ENCODE results near the gene ISLR.
"Not testable (repeated sequence)": the region's sequence is repeated elsewhere in the genome, so short reads cannot be mapped to it uniquely, and the experiment has no call there.

ISLR gene

DNA sequence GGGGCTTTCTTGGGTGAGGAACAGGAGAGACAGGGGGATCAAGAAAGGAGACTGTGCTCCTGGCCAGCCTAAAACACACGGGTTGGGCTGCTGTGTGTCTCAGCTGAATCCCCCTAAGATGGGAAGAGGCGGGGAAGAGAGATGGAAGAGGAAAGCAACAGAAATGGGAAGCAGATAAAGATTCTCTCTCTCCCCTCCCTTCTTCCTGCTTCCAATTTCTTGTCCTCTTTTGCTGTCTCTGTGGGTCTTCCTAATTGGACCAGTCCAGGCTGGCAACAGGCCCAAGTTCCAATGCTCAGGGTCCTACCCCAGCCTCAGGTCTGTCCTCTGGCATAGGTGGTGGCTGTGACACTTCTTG, 36.0 kb upstream of the ISLR start:
- DNase-seq (ENCODE audit: low read depth) = no peak

- DNase-seq (ENCODE audit: low read depth) = no peak
These were observed 34.9 kb upstream of the ISLR start for GRCh38 chr15:74138642-74139041.

DNA sequence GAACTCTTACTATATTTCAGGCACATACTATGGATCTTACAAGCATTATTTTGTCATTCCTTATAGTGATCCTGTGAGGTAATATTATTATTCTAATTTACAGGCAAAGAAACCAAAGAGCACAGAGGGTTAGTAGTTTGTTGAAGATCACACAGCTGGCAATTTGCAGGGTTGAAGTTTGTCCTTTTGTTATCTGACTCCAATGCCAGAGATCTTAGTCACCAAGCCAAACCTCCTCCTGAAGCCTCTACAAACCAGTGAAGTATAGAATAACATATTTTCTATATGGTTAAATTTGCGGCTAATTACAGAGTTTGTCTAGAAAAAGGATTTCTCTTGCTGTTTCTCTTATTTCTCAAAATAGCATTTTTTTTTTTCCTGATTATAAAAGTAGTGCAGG, 31.9 kb upstream of the ISLR start:
- DNase-seq (ENCODE audit: low read depth) = no peak

GRCh38 chr15:74144153-74144775, 29.2 kb upstream of the ISLR start:
- no peak for DNase-seq (ENCODE audit: low read depth)

DNA sequence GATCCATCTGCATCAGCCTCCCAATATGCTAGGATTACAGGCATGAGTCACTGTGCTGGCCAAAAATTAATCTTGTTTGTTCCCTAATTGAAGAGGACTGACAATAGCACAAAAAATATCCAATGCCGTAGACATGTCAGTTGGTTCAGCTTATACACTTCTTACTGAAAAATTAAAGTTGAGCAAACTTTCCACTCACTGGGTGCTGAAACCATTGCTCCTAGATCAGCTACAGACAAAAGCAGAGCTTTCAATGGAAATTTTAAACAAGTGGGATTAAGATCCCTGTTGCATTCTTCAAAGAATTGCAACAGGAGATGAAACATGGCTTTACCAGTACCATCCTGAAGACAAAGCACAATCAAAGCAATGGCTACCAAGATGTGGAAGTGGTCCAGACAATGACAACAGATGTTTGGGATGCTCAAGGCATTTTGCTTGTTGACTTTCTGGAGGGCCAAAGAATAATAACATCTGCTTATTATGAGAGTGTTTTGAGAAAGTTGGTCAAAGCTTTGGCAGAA, 27.2 kb upstream of the ISLR start:
- no peak for DNase-seq (ENCODE audit: low read depth)

GRCh38 chr15:74147051-74147450, 26.5 kb upstream of the ISLR start:
- no peak for DNase-seq (ENCODE audit: low read depth)

DNA sequence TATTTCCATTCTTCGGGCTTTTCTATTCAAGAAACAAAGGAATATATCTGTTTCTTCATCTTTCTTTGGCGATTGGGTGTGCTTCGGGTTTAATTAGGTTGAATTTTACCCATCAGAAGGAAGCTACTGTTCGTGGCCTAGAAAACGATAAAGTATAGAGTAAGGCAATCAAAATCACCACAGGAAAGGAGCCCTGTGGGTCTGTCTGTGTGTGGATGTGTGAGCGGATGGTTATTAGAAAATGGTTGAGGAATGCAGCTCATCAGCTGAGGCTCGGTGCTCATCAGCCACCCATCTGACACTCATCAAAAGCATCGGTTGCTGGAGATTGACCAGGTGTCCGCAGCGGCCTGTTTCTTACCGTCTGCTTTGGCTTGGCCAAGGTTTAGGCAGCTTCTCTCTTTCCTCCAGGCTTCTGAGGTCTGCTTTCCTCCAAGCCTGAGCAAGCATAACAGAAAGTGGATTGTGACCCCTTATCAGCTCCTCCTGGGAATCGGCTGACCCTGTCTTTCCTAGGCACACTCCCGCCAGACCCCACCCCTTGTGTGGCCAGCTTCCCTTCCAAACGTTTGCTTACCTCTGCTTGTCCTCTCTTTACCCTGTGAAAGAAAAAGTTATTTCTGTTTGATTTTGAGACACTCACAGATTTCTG, 17.6 kb upstream of the ISLR start:
- no peak for DNase-seq (ENCODE audit: low read depth)

DNA sequence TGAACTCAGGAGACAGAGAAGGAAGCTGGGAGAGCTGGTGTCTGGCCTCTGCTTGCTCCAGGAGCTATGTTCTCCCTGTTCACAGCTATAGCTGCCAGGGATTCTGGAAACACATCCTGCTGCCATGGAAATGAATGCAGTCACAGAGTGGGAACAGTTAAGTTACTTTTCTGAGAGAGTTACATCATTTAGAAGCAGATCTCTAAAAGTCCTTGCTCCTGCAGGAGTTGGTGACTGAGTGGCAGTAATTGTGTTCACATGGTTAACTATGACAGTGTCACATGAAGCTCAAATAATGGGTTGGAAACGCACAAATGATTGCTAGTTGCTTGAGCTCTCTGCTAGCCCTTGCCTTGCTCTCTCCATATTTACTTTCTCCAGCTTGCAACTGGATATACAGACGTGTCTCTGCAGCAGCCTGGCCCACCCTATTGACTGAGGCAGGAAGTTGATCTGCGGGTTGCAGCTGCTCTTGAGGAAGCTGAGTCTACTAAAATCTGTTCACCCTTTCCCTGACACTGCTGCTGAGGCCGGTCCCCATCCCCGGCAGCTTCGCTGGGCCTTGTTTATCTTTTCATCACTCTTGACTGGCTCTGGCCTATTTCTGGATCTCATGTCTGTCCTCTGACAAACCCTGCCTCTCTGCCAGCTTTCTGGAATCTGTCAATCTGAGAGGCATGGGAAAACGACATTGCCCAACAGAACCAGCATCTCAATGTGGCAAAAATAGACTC, 16.7 kb upstream of the ISLR start:
- no peak for DNase-seq (ENCODE audit: low read depth)

- DNase-seq (ENCODE audit: low read depth) = no peak
These were observed 15.4 kb upstream of the ISLR start for GRCh38 chr15:74157868-74158827.

- DNase-seq (ENCODE audit: low read depth) = no peak
These were observed 14.5 kb upstream of the ISLR start for GRCh38 chr15:74158855-74159650.

GRCh38 chr15:74159773-74160172, 13.7 kb upstream of the ISLR start:
- no peak for DNase-seq (ENCODE audit: low read depth)

DNA sequence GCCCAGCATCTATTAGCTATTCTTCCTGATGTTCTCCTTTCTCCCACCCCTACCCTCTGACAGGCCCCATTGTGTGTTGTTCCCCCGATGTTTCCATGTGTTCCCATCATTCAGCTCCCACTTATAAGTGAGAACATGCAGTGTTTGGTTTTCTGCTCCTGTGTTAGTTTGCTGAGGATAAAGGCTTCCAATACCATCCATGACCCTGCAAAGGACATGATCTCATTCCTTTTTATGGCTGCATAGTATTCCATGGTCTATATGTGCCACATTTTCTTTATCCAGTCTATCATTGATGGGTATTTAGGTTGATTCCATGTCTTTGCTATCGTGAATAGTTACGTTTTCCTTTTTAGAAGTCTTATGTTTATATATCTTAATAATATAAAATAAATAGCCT, 13.1 kb upstream of the ISLR start:
- DNase-seq (ENCODE audit: low read depth) = not testable (repeated sequence)

GRCh38 chr15:74162195-74162536, 11.3 kb upstream of the ISLR start:
- DNase-seq (ENCODE audit: low read depth) = not testable (repeated sequence)

DNA sequence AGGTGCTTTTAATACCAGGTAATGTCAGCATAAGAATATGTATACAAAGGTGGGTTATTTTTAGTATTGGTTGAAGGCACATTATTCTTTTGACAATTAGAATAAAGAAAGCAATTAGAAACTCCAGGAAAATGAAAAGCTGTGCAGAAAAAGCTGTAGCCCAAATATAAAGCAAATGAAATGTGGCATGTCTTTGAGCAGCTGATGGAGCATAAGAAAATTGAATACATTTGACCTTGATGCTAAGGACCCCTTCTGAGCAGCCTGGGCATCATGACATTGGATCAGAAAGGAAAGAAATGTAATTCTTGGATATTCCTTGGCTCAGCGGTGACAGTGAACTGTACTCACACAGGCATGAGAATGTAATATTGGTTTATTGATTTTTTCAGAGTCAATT, 8.0 kb upstream of the ISLR start:
- DNase-seq (ENCODE audit: low read depth) = no peak

DNA sequence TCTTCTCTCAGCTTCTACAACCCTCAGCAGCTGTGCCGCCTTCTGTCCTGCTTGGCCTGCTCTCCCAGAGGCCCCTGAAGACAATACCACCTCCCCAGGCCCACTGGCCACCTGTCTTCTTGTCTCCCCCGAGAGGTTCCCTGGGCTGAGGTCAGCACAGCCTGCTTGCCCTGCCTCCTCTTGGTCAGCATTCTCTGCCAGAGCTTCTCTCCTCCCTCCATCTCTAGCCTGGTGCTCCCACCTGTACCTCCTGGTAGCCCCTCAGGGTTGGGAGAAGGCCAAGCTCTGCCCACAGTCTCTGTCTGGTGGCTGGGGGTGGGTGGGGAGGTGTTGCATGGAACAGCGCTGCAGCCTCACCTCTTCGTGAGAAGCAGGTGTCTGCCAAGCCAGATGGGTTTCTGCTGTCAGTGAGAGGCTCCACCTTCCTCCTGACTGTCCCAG, 5.6 kb upstream of the ISLR start:
- DNase-seq (ENCODE audit: low read depth) = no peak

- no peak for DNase-seq (ENCODE audit: low read depth)
These were observed 4.8 kb upstream of the ISLR start for GRCh38 chr15:74168711-74169126.

- DNase-seq (ENCODE audit: low read depth) = no peak
These were observed 3.3 kb upstream of the ISLR start for GRCh38 chr15:74170071-74170844.

GRCh38 chr15:74170875-74171578, 2.5 kb upstream of the ISLR start:
- DNase-seq (ENCODE audit: low read depth) = no peak

DNA sequence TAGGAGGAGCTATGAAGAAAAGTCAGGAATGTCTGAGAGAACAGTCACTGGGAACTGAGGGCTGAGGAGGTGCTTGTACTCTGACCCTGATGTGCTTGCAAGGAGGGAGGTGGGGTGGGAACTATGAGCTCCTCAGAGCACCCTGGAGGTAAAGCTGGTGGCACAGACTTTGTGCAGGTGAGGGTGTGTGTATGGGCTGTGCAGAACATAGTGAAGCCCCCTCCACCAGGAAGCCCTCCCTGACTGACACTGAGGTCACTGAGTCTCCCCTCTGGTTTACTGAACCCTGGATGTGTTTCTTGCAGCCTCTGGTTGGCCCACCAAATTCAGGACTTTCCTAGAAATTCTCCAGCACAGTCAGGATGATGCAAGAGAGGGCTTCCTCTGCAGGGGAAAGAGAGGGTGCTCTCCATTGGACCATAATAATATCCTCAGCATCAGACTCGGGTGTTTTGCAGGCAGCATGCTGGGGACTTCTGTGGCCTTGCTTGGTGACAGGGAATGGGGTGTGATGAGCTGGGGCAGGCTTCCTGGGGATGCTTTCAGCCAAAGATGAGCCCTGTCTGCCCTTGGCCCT, 1.5 kb upstream of the ISLR start:
- no peak for DNase-seq (ENCODE audit: low read depth)
